ENCODE results near the gene SLC4A1AP. TPM values are rescaled to one million over a fixed set of nuclear protein-coding genes. Genes with fewer than 3 reads are reported as not detected.

Gene SLC4A1AP
- total RNA-seq, 1 experiment from 2014 or later = 33.8 TPM

- TF ChIP-seq CTCF (IDR thresholded peaks at IDR 0.05; ENCODE audit: insufficient read depth in 1 of 2, low read depth in 1 of 2, low read length in 1 of 2, severe bottlenecking in 1 of 2, unreplicated experiment in 1 of 2) = no peak
- CTCF ChIA-PET = no interaction called here
- peaks cover 28% of the 10 kb centered on the region for H3K4me1 Mint-ChIP-seq (ENCODE audit: low read depth, unreplicated experiment)
- Histone ChIP-seq H3K9me3 (no peaks in the 10 kb centered on the region), H3K36me3 (ENCODE audit: control insufficient read depth, insufficient read depth, low read length) (no peaks in the 10 kb centered on the region), H3K27me3 (replicated peaks; ENCODE audit: control insufficient read depth, insufficient read depth, low read length) (no peaks in the 10 kb centered on the region), H3K4me3 (ENCODE audit: low read depth, low read length) (no peak overlapping the region), H3K4me1 (peaks cover 20% of the 10 kb centered on the region)
- DNase-seq = no peak
- no peak overlapping the region for H3K27ac Mint-ChIP-seq (ENCODE audit: unreplicated experiment)
- no TSS peak for BruUV-seq (replicated peaks)
- no peak overlapping the region for H3K4me3 Mint-ChIP-seq (ENCODE audit: unreplicated experiment)
- H3K27me3 Mint-ChIP-seq (ENCODE audit: insufficient read depth, unreplicated experiment) = no peaks in the 10 kb centered on the region
- no peaks in the 10 kb centered on the region for H3K36me3 Mint-ChIP-seq (ENCODE audit: insufficient read depth, unreplicated experiment)
- POLR2A ChIA-PET = no interaction called here
- intact Hi-C loops (cut with micrococcal nuclease; ENCODE audit: unreplicated experiment) = no loop called here
- H3K9me3 Mint-ChIP-seq (ENCODE audit: unreplicated experiment) = no peaks in the 10 kb centered on the region
These were observed 66.6 kb downstream of the SLC4A1AP start for GRCh38 chr2:27730261-27730662.

GRCh38 chr2:27730980-27731691, 67.4 kb downstream of the SLC4A1AP start:
- CTCF ChIA-PET = no interaction called here
- intact Hi-C loops (cut with micrococcal nuclease; ENCODE audit: unreplicated experiment) = no loop called here
- Mint-ChIP-seq H3K4me1 (ENCODE audit: low read depth, unreplicated experiment) (peaks cover 26% of the 10 kb centered on the region), H3K27ac (ENCODE audit: unreplicated experiment) (no peak overlapping the region), H3K36me3 (ENCODE audit: insufficient read depth, unreplicated experiment) (no peaks in the 10 kb centered on the region), H3K9me3 (ENCODE audit: unreplicated experiment) (no peaks in the 10 kb centered on the region), H3K27me3 (ENCODE audit: insufficient read depth, unreplicated experiment) (no peaks in the 10 kb centered on the region), H3K4me3 (ENCODE audit: unreplicated experiment) (no peak overlapping the region)
- POLR2A ChIA-PET = interaction anchor here (0.5 kb wide), 1 partner anchor 36 kb away, joined by 3 read pairs; no protein-coding TSS in a partner anchor
- no peaks in the 10 kb centered on the region for H3K27me3 ChIP-seq (replicated peaks; ENCODE audit: control insufficient read depth, insufficient read depth, low read length)
- H3K4me3 ChIP-seq (ENCODE audit: low read depth, low read length) = no peak overlapping the region
- DNase-seq = no peak
- no peaks in the 10 kb centered on the region for H3K36me3 ChIP-seq (ENCODE audit: control insufficient read depth, insufficient read depth, low read length)
- peaks cover 14% of the 10 kb centered on the region for H3K4me1 ChIP-seq
- H3K9me3 ChIP-seq = no peaks in the 10 kb centered on the region
- no TSS peak for BruUV-seq (replicated peaks)
- no peak for TF ChIP-seq CTCF (IDR thresholded peaks at IDR 0.05; ENCODE audit: insufficient read depth in 1 of 2, low read depth in 1 of 2, low read length in 1 of 2, severe bottlenecking in 1 of 2, unreplicated experiment in 1 of 2)

- no peak overlapping the region for H3K4me3 ChIP-seq (ENCODE audit: low read depth, low read length)
- ChIA-PET POLR2A (no interaction called here), CTCF (no interaction called here)
- H3K4me1 Mint-ChIP-seq (ENCODE audit: low read depth, unreplicated experiment) = peaks cover 33% of the 10 kb centered on the region
- no peaks in the 10 kb centered on the region for H3K36me3 ChIP-seq (ENCODE audit: control insufficient read depth, insufficient read depth, low read length)
- no peaks in the 10 kb centered on the region for H3K9me3 Mint-ChIP-seq (ENCODE audit: unreplicated experiment)
- H3K27ac Mint-ChIP-seq (ENCODE audit: unreplicated experiment) = no peak overlapping the region
- H3K4me3 Mint-ChIP-seq (ENCODE audit: unreplicated experiment) = no peak overlapping the region
- intact Hi-C loops (cut with micrococcal nuclease; ENCODE audit: unreplicated experiment) = no loop called here
- H3K27me3 ChIP-seq (replicated peaks; ENCODE audit: control insufficient read depth, insufficient read depth, low read length) = no peaks in the 10 kb centered on the region
- no peak for DNase-seq
- BruUV-seq (replicated peaks) = no TSS peak
- peaks cover 31% of the 10 kb centered on the region for H3K4me1 ChIP-seq
- TF ChIP-seq CTCF (IDR thresholded peaks at IDR 0.05; ENCODE audit: insufficient read depth in 1 of 2, low read depth in 1 of 2, low read length in 1 of 2, severe bottlenecking in 1 of 2, unreplicated experiment in 1 of 2) = no peak
- no peaks in the 10 kb centered on the region for H3K36me3 Mint-ChIP-seq (ENCODE audit: insufficient read depth, unreplicated experiment)
- no peaks in the 10 kb centered on the region for H3K27me3 Mint-ChIP-seq (ENCODE audit: insufficient read depth, unreplicated experiment)
- H3K9me3 ChIP-seq = no peaks in the 10 kb centered on the region
These were observed 70.6 kb downstream of the SLC4A1AP start for GRCh38 chr2:27734305-27734704.

Measured in Caco-2 (cell line).